ENCODE results near the gene CDH13.

- TF ChIP-seq CTCF (IDR thresholded peaks at IDR 0.05) (no peak), BCL3 (IDR thresholded peaks at IDR 0.05) (no peak), SMC3 (IDR thresholded peaks at IDR 0.05) (no peak)
These were observed 16.4 kb downstream of the CDH13 start for GRCh38 chr16:82643136-82643535.
